HG03064 (cell line): Measurements from ENCODE around the gene TACR1.
"Not testable (repeated sequence)": the region's sequence is repeated elsewhere in the genome, so short reads cannot be mapped to it uniquely, and the experiment has no call there.

ENCODE experiments used
- ATAC-seq: cut with Tn5 transposase; IDR thresholded peaks from one replicate; pipeline ENCODE4 v1.9.1; 2021; ENCODE audit warnings: low read depth; ENCODE audit not compliant: unreplicated experiment

The TACR1 gene

DNA sequence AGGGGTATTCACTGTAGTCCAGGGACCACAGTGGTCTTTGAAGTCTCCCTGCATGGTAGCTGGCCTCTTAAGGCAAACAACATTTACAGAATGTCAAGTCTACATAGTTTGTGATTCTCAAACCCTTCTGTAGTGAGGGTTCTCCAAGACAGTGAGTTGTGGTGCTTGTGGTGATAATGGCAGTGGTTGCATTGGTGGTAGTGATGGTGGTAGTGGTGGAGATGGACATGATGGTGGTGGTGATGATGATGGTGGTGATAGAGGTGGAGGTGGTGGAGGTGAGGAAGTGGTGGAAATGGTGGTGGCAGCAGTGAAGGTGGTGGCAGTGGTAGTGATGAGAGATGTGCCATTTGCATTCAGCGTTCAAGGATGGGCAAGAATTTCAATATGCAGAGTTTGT lies 104.9 kb downstream of the TACR1 start:
- ATAC-seq: no peak

DNA sequence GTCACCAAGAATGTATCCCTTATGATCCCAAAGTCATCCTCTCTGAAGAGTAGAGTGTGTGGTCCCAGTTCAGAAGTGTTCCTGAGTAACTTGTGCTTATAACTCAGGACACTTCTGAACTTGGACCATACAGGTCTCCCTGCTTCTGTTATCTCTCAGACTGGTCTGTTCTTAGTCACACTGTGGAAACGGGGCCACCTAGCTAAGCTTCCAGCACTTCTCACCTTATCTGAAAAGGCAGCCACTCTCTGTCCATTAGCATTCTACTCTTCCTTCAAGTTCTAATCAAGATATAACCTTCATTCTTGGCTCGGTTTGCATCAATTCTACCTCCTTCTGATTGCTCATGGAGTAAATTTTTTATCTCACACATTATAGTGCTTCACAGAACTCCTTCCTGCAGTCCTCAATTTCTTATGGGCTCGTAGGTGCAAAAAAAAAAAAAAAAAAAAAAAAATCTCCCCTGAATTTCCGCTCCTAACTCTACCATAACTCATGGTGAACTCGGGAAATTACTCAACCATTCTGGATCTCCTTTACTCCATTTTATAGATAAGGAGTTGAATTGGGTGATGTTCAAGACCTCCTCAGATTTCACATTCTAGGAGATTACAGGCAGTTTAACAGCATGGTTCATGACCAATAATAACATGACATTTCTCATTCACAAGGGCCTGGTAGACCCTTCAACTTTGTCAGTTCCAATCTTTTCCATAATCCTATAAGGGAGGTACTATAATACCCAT lies 108.4 kb downstream of the TACR1 start:
- ATAC-seq: no peak

DNA sequence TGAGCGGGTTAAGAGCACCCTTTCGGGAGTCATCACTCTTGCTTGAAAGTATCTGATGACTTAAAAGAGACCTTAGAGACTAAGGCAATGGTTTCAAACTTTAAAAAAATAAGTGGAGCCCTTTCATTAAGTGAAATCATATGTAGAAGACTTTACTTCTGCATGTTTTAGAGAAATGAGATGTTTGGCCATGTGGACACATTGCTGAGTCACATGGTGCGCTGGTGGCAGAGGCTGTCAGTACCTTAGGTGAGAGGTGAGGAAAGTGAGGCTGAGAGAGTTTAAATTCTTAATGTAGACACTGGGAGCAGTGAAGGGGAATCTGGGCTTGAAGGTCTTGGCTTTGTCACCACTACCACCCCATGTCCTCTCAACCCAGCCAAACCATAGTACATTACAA lies 109.8 kb downstream of the TACR1 start:
- no peak for ATAC-seq

DNA sequence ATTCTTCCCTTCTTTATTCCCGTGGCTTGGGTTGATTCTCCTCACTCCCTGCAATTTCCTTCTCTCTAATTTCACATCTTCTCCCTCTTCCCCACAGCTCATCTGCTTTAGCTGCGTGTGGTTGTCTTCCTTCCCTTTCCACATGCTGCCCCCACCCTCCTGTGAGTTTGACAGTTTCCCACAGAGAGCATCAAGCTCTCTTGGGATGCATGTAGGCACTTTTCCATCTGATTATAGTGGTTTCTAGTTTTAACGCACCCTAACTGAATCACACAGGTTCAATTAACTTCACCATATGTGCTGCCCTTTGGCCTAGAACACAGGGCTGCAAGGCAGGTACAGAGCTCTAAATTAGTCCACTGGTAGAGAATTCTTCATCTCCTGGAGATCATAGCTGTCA lies 110.5 kb downstream of the TACR1 start:
- no peak for ATAC-seq

DNA sequence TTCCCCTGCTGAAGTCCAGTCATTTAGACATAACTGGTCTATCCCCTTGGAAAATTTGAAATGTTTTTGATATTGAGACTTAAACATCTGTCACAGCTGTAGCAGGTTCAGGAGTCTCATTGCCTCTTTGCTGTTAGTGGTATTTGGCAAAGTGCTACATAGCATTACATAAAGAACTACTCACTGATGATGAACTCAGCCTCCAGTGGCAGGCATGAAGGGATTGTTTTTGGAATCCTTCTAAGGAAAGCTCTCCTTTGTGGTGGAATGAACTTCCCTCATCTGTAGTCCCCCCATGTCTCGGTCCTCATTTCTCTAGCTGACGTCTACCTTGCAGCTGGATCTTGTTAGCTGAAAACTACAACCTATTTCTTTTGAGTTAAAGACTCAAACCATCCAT lies 111.6 kb downstream of the TACR1 start:
- no peak for ATAC-seq

DNA sequence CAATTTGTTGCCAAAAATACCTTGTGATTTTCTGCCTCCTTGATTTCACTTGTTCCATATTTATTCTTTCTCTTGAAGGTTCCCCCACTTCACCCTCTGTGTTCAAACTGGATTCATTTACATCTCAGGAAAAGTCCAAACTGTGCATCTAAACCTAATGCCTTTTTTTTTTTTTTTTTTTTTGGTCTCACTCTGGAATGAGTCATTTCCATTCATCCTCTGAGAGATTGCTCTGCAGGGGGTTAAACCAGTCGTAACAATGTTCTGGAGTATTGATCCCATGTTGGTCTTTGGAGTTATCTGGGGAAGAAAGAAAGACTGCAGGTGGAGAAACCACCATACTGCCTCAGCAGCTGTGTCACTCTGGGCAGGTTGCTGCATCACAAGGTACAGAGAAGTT lies 119.7 kb downstream of the TACR1 start:
- ATAC-seq: no peak

DNA sequence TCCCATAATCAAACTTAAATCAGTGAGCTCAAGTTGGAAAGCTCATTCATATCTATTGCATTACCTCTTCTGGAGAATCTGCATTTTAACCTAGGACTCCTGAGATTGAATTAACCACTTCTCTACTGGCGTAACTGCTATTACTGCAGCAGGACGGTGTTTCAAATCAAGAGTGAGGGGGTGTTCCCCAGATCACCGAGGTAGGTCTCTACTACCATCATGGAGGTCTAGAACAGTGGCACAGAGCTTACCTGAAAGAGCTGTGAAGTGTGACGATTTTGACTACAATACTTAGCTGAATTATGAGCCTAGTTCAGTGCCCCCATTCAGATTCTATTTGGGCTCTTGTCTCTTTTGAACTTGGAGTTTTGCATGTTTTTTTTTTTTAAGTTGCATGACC lies 121.4 kb downstream of the TACR1 start:
- no peak for ATAC-seq

DNA sequence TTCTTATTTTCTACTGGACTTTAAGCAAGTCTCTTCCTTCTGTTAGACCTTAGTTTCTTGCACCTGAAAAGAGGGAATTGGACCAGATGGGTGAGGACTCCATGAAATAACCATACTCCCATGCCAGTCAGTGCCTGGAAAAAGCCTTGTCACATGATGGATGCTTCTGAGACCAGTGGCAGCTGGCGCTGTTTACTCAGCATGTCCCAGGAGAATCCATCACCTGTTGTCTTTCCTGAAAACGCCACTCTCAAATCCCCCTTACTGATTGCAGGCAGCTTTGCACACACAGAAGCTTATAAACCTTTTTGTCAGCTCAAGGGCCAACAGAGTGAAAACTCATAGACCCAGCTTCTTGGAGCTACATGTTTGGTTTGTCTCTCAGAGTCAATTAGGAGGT lies 123.2 kb downstream of the TACR1 start:
- no peak for ATAC-seq

DNA sequence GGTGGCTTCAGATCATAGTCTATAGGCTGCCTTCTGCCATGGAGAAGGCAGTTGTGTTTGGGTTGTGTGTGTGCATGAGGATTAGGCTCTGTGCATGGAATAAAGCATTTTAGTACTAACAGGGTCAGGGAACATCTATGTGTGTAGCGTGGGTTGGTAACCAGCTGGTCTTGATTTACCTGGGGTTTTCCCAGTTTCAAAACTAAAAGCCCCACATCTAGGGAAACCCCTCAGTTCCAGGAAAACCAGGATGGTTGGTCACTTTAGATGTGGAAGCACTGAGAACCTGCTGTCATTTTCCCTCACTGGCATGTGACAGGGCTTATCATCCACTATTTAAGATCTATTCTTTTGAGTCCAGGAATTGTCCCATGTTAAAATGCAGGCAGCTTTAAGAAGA lies 124.6 kb downstream of the TACR1 start:
- no peak for ATAC-seq

DNA sequence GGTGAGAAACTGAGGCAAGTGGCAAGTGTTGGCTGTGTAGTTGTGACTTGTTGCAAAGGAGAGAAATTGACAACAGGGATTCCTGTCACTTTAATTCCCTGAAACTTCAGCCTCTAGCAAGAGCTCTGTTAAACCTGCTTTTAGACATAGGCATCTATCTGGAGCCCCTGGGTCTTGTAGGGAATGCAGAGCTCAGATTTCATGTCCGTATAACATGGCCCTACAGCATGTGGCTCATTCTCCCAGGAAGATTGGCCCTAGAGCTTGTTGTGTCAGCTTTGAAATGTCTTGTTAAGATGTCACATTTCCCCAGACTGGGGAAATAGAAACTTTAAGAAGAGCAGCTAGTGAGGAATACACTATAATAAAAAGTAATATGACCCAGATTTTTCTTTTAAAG lies 125.1 kb downstream of the TACR1 start:
- ATAC-seq: no peak

DNA sequence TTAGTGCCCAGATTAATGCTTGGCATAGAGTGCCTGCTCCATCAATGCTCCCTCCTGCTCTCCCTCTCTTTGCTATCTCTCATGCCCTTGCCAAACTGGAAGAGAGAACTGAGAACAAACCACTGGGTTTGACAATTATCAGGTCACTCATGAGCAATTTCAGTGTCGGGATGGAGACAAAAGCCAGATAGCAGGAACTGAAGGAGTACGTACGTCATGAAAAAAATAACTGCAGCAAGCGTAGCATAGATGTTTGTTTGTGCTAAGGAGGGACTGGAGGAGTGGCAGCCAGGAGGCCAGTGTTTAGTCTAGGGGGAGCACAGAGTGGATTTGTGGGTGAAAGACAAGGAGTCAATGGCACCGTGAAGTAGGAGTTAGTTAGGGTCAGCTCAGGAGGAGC lies 127.6 kb downstream of the TACR1 start:
- ATAC-seq: no peak

DNA sequence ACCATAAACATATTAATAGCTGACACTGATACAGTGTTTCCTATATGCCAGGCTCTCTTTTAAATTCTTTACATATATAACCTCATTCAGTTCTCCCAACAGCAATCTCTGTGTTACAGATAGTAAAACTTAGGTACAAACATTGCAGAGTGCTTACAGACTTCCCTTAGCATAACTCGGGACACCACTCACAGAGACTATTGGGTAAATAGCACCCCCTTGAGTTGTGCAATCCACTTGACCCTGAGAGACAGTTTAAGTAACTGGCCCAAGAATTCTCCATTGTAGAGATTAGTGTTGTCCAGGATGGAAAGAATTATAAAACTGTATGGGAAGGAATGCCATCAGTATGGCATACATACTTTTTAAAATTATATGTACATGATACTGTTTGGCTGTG lies 130.8 kb downstream of the TACR1 start:
- no peak for ATAC-seq

DNA sequence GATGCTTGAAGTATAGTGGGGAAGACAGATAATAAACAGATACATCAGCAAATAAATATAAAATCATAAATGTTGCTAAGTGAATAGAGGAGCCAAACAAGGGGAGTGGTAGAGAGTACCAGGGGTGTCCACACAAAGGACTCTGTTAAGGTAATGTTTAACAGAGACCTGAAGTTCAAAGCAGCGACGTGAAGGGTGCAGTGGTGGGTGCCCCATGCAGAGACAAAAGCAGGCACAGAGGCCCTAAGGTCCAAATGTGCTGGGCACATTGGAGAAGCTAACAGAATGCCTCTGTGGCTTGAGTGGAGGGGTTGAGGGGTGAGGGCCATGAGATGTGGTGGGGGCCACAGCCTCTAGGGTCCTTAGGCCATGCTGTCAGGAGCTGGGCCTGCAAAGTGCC lies 131.8 kb downstream of the TACR1 start:
- no peak for ATAC-seq

DNA sequence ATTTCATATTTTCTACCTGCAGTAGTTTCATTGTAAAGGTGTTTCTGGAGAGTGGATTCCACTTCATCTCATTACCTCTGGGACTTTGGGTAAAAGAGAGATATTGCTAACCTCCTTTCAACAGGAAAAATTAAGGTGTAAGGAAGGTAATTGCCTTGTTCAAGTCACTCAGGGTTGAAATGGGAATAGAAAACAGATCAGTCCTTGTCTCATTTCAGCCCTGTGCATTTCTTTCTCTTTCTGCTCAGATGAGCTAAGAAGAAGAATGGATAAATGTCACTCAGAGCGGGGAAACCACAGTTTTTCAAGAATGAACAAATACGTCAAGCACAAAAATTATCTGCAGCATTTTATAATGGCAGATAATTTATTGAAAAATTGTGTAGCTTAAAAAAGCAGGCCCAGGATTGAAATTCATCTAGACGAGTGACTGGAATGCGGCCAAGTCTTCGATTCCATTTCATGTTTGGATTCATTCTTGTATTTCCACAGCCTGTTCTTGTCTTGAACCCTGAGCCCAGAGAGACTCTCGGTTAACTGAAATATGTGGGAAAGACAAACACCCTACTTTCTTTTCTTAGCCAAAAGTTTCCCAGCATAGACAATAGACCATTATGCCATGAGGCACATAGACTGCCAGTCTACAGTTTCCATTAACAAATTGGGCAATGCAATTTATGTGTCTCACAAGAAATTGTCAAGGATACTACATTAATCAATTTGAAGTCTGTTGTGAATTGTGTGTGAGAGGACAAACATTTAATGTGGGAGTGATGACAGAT lies 133.0 kb downstream of the TACR1 start:
- no peak for ATAC-seq

DNA sequence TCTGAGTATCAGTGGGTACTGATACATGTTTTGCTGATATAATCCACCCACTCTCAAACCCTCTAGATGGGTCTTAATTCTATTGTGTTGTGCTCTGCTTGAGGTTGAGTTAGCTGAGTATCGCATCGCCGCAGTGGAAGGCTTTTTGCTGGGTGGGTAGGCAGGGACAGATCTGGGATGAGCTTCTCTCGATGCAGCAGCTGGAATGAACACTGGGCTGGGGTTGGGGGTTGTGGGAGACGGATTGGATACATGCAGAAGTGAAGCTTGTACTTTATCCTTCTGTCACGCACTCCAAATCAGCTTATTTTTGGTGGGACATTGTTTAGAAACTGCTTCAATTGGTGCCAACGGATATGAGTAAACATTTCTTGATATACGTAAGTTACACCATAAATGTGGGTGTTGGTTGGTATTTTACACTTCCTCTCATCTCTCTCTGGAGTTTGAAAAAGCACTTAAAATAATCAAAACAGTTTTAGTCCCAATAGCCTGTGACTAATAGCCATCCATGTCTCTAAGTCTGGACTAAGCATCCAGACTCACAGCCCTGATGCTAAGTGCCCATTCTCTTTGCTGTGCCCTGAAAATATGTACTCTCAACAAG lies 133.8 kb downstream of the TACR1 start:
- ATAC-seq: no peak

DNA sequence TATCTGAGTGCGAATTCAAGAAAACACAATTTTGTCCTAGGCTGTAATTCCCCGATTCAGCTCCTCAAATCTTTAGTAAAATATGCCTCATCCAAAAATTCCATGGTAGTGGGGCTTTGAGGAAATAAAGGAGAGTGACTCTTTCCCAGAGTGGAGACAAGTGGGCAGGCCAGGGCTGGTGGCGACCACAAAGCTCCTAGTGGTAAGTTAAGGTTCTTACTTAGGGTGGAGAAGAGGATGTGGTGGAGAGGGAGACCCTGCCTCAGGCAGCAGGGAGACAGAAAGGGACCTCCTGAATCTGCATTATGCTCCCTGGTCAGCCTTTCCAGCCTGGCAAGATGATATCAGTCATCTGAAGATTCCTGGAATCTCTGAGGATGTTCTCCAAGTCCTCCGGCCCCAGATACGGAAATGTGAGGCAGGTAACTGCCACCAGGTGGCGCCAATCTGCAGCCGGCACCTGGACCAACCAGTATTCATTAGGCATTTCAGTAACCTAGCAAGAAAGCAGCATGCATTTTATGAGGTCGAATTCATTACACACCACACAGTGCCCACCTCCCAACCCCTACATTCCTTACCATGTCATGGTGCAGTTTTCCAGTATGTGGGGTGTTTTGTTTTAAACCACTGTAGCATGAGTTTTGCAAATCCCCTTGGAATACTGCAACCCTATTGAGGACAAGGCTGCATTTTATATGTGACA lies 134.5 kb downstream of the TACR1 start:
- ATAC-seq: no peak

DNA sequence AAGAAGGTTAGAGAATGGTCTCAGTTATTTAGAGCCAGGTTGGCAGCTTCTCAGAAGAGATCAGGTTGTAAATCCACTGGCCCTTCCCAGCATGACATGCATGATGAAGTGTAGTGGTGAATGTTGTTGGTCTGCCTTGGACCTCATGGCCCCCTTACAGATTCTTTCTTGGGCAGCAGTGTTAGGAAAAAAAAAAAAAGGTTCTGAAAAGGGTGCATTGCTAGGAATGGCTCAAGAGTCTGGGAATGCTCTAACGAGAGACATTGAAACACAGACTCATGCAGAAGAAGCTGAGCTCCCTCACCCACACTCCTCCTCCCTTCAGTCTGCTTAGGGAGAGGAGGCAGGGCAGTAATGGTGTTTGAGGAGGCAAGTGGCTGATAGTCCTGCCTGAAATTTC lies 135.4 kb downstream of the TACR1 start:
- ATAC-seq: no peak

DNA sequence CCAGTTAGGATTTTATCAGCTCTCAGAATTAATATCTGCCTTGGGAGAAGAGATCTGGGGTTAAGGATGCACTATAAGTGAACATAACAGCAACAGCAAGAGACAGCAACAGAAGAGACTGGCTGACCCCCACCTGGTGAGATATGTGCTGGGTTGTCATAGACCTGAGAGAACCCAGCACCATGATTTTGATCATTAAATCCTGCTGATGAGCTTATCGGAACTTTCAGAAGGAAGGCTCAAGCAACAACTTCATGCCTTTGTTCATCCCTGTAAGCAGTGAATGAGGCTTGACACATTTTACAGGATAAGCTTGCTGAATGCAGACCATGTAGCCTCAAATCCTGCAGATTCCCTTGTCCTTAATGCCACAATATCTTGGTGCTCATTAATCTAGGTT lies 140.9 kb downstream of the TACR1 start:
- ATAC-seq: no peak

DNA sequence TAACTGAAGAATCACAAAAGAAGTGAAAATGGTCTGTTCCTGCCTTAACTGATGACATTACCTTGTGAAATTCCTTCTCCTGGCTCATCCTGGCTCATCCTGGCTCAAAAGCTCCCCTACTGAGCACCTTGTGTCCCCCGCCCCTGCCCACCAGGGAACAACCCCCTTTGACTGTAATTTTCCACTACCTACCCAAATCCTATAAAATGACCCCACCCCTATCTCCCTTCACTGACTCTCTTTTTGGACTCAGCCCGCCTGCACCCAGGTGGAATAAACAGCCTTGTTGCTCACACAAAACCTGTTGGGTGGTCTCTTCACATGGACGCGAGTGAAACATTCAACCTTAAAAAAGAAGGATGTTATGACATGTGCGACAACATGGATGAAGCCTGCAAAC lies 142.2 kb downstream of the TACR1 start:
- ATAC-seq: not testable (repeated sequence)

DNA sequence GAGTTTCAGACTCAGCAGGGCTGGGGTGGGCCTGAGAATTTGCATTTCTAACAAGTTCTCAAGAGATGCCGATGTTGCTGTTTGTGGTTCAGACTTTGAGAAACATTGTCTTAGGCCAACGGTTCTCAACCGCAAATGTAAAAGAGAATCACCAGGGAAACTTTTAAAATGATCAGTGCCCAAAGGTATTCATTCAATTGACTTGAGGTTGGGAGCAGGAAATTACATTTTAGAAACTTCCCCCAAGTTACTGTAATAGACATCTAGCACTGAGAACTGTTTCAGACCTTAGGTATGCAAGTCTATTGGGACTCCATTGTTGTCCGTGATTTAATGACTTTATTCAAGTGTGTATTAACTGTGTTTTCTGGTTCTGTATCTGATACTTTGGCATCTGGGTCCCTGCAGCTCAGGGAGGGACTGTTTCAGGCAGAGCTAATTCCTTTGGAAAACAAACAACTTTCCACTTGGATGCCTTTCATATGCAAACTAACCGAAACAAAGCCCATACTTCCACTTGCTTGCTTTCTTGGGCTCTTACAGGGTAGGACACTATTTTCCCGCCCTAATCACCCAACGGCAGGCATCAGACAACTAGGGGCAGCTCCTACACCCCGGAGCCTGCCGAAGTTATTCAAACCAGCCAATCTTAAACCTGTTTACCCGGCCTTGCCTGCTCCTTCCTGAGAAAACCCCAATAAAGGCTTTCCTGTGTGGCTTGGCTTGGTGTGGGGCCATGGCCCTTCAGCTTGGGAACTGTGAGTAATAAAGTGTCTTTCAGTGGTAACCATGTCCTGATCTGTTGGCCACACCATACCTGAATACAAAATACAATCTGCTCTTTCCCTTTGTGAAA lies 143.3 kb downstream of the TACR1 start:
- ATAC-seq: peak; percentile 49
